ENCODE results near the gene ARMC3. TPM values are rescaled to one million over a fixed set of nuclear protein-coding genes. Genes with fewer than 3 reads are reported as not detected.
"Not testable (repeated sequence)": the region's sequence is repeated elsewhere in the genome, so short reads cannot be mapped to it uniquely, and the experiment has no call there.

The ARMC3 gene
- total and polyA plus RNA-seq, 9 of the 15 experiments (the other 6 are each of a cell fraction or from before 2014, with no cell fraction given): 0.33 to 1.1 (median 0.62) TPM

DNA sequence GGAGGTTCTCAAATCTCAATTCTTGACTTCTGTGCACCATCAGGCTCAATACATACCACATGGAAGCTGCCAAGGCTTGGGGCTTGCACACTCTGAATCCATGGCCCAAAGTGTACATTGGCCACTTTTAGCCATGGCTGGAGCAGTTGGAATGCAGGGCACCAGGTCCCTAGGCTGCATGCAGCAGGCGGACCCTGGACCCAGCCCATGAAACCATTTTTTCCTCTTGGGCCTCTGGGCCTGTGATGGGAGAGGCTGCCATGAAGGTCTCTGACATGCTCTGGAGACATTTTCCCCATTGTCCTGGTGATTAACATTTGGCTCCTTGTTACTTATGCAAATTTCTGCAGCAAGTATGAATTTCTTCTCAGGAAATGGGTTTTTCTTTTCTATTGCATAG, 19.0 kb upstream of the ARMC3 start:
- no peaks in the 10 kb centered on the region for H3K9me1 ChIP-seq (ENCODE audit: control insufficient read depth, insufficient read depth, low read length)
- no TSS peak for BruUV-seq (replicated peaks)
- DNase-seq (ENCODE audit: extremely low read depth in 1 of 4, low spot score in 3 of 4) (no peak), ATAC-seq (no peak), FAIRE-seq (no peak)
- H3K4me3 ChIP-seq: no peak overlapping the region
- no peaks in the 10 kb centered on the region; a peak in 1 of 5 replicates for H3K4me1 ChIP-seq (replicated peaks in 1 of 2; ENCODE audit: control insufficient read depth in 2 of 2, insufficient read depth in 2 of 2, low read length in 2 of 2)
- H3K36me3 ChIP-seq (ENCODE audit: control insufficient read depth, insufficient read depth, low read length): no peaks in the 10 kb centered on the region
- ChIA-PET POLR2A (no interaction called here), CTCF (ENCODE audit: low intra/inter-chr PET ratio) (no interaction called here)
- TF ChIP-seq ZFP36 (IDR thresholded peaks at IDR 0.05; ENCODE audit: low read depth, low read length, partially characterized antibody) (peak; percentile 85), CBX5 (IDR thresholded peaks at IDR 0.05; ENCODE audit: borderline replicate concordance, low read depth) (0 out of 2 replicates have a peak, but pooled peaks have one; percentile 59), PCBP1 (IDR thresholded peaks at IDR 0.05; ENCODE audit: low read depth, low read length, poor library complexity, severe bottlenecking) (no peak), CBX1 (IDR thresholded peaks at IDR 0.05; ENCODE audit: low read depth) (0 out of 2 replicates have a peak, but pooled peaks have one; percentile 34)
- TF ChIP-seq, protein P1, sequence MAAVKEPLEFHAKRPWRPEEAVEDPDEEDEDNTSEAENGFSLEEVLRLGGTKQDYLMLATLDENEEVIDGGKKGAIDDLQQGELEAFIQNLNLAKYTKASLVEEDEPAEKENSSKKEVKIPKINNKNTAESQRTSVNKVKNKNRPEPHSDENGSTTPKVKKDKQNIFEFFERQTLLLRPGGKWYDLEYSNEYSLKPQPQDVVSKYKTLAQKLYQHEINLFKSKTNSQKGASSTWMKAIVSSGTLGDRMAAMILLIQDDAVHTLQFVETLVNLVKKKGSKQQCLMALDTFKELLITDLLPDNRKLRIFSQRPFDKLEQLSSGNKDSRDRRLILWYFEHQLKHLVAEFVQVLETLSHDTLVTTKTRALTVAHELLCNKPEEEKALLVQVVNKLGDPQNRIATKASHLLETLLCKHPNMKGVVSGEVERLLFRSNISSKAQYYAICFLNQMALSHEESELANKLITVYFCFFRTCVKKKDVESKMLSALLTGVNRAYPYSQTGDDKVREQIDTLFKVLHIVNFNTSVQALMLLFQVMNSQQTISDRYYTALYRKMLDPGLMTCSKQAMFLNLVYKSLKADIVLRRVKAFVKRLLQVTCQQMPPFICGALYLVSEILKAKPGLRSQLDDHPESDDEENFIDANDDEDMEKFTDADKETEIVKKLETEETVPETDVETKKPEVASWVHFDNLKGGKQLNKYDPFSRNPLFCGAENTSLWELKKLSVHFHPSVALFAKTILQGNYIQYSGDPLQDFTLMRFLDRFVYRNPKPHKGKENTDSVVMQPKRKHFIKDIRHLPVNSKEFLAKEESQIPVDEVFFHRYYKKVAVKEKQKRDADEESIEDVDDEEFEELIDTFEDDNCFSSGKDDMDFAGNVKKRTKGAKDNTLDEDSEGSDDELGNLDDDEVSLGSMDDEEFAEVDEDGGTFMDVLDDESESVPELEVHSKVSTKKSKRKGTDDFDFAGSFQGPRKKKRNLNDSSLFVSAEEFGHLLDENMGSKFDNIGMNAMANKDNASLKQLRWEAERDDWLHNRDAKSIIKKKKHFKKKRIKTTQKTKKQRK (IDR thresholded peaks at IDR 0.05; ENCODE audit: borderline replicate concordance, low read depth, low read length): peak; percentile 48; the same call in 1 of the 2 replicates
- WGBS (ENCODE audit: insufficient coverage, low coverage, missing lambda C conversion rate): no CpG with 5 or more reads among the region's 1 CpG
- no peaks in the 10 kb centered on the region for H3K79me2 ChIP-seq (ENCODE audit: control insufficient read depth, insufficient read depth, low read length)
- in situ Hi-C loops (cut with MboI): no loop called here
- no peak overlapping the region for H2AFZ ChIP-seq (ENCODE audit: low read depth, low read length)
- H3K9me3 ChIP-seq (replicated peaks; ENCODE audit: control insufficient read depth, insufficient read depth, low read depth, low read length): no peaks in the 10 kb centered on the region; the same call in none of the 2 replicates
- no peak overlapping the region for H3K27ac ChIP-seq (ENCODE audit: extremely low read depth, low read depth, low read length)
- intact Hi-C loops (cut with micrococcal nuclease): no loop called here
- no peaks in the 10 kb centered on the region for H4K20me1 ChIP-seq (replicated peaks; ENCODE audit: control insufficient read depth, insufficient read depth, low read length)
- no peak overlapping the region for H3K4me2 ChIP-seq (ENCODE audit: insufficient read depth, low read length)
- no peak overlapping the region for H3K9ac ChIP-seq (ENCODE audit: insufficient read depth in 1 of 2, low read depth in 2 of 2, low read length in 2 of 2)
- H3K27me3 ChIP-seq (ENCODE audit: control insufficient read depth in 2 of 2, insufficient read depth in 2 of 2, low read length in 2 of 2): no peaks in the 10 kb centered on the region

DNA sequence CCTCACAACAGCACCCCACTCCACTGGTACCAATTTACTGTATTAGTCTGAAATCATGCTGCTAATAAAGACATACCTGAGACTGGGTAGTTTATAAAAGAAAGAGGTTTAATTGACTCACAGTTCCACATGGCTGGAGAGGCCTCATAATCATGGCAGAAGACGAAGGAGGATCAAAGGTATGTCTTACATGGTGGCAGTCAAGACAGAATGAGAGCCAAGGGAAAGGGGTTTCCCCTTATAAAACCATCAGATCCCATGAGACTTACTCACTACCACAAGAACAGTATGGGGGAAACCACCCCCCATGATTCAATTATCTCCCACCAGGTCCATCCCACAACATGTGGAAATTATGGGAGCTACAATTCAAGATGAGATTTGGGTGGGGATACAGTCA, 18.2 kb upstream of the ARMC3 start:
- ATAC-seq; H3K4me1 ChIP-seq (replicated peaks in 1 of 2; ENCODE audit: control insufficient read depth in 2 of 2, insufficient read depth in 2 of 2, low read length in 2 of 2); H3K4me2 ChIP-seq (ENCODE audit: insufficient read depth, low read length); in situ Hi-C loops (cut with MboI); BruUV-seq (replicated peaks); H2AFZ ChIP-seq (ENCODE audit: low read depth, low read length); H3K36me3 ChIP-seq (ENCODE audit: control insufficient read depth, insufficient read depth, low read length); H3K9ac ChIP-seq (ENCODE audit: insufficient read depth in 1 of 2, low read depth in 2 of 2, low read length in 2 of 2); H3K27me3 ChIP-seq (ENCODE audit: control insufficient read depth in 2 of 2, insufficient read depth in 2 of 2, low read length in 2 of 2); H3K9me3 ChIP-seq (replicated peaks; ENCODE audit: control insufficient read depth, insufficient read depth, low read depth, low read length); H3K9me1 ChIP-seq (ENCODE audit: control insufficient read depth, insufficient read depth, low read length); H4K20me1 ChIP-seq (replicated peaks; ENCODE audit: control insufficient read depth, insufficient read depth, low read length); H3K4me3 ChIP-seq; DNase-seq (ENCODE audit: extremely low read depth in 1 of 4, low spot score in 3 of 4); FAIRE-seq; CTCF ChIA-PET (ENCODE audit: low intra/inter-chr PET ratio); H3K27ac ChIP-seq (ENCODE audit: extremely low read depth, low read depth, low read length); H3K79me2 ChIP-seq (ENCODE audit: control insufficient read depth, insufficient read depth, low read length); intact Hi-C loops (cut with micrococcal nuclease): not testable (repeated sequence)
- 62% methylated on average over 1 of the region's 1 CpG for WGBS (ENCODE audit: insufficient coverage, low coverage, missing lambda C conversion rate)
- POLR2A ChIA-PET: interaction anchor here (0.9 kb wide), 1 partner anchor 153 kb away, joined by 3 read pairs; no protein-coding TSS in a partner anchor

All from K562 (cell line).